Fibroblast of lung (primary cell): ENCODE measurements around the gene ARHGAP42. TPM values are rescaled to one million over a fixed set of nuclear protein-coding genes. Genes with fewer than 3 reads are reported as not detected.

ENCODE experiments used
- DNase-seq, 2 donors: peaks; one replicate each; pipeline versions ENCODE4 v3.0.0 to v3.0.0-alpha.2; 2010; ENCODE audit warnings: low read depth in 2 of 2
- H2AFZ ChIP-seq: 2 replicates; pipeline ENCODE4 v1.5.1; 2012; ENCODE audit warnings: low read length, control low read depth, inconsistent platforms
- H3K27ac ChIP-seq: 2 replicates; pipeline ENCODE4 v1.5.1; 2011; ENCODE audit warnings: low read length, control low read depth; ENCODE audit not compliant: insufficient read depth
- H3K27me3 ChIP-seq: 2 replicates; pipeline ENCODE4 v1.5.1; 2011; ENCODE audit warnings: mild to moderate bottlenecking, low read length; ENCODE audit not compliant: control insufficient read depth, insufficient read depth
- H3K36me3 ChIP-seq: 2 replicates; pipeline ENCODE4 v1.5.1; 2011; ENCODE audit warnings: low read length; ENCODE audit not compliant: control insufficient read depth, insufficient read depth
- H3K4me1 ChIP-seq: 2 replicates; pipeline ENCODE4 v1.5.1; 2011; ENCODE audit warnings: low read length; ENCODE audit not compliant: control insufficient read depth, insufficient read depth; ENCODE audit errors: extremely low read depth
- H3K4me2 ChIP-seq: 2 replicates; pipeline ENCODE4 v1.5.1; 2011; ENCODE audit warnings: low read length, control low read depth; ENCODE audit not compliant: insufficient read depth; ENCODE audit errors: extremely low read depth
- H3K4me3 ChIP-seq, 4 experiments: fragments of 200-600 bp in 1 of 4; sonication (generic) in 1 of 4; replicated peaks in 1 of 4; 2 replicates each; pipeline ENCODE4 v1.5.1; 2011 to 2016; ENCODE audit warnings: low read length in 4 of 4, low read depth in 3 of 4, mild to moderate bottlenecking in 3 of 4, control low read depth in 2 of 4, inconsistent platforms in 1 of 4, mixed read lengths in 1 of 4; ENCODE audit not compliant: insufficient read depth in 1 of 4; ENCODE audit errors: control extremely low read depth in 1 of 4
- H3K79me2 ChIP-seq: 2 replicates; pipeline ENCODE4 v1.5.1; 2012; ENCODE audit warnings: mild to moderate bottlenecking, low read length, inconsistent platforms; ENCODE audit not compliant: control insufficient read depth, insufficient read depth
- H3K9ac ChIP-seq: 2 replicates; pipeline ENCODE4 v1.5.1; 2011; ENCODE audit warnings: mild to moderate bottlenecking, low read length, control low read depth; ENCODE audit not compliant: insufficient read depth
- H3K9me3 ChIP-seq: 2 replicates; pipeline ENCODE4 v1.5.1; 2012; ENCODE audit warnings: low read depth, low read length; ENCODE audit not compliant: control insufficient read depth, insufficient read depth
- H4K20me1 ChIP-seq: 2 replicates; pipeline ENCODE4 v1.5.1; 2011; ENCODE audit warnings: low read length; ENCODE audit not compliant: control insufficient read depth, insufficient read depth; ENCODE audit errors: extremely low read depth
- EZH2 ChIP-seq: IDR thresholded peaks from 2 replicates; pipeline ENCODE4 v1.5.1; 2012; ENCODE audit warnings: low read length, control low read depth, mild to moderate bottlenecking; ENCODE audit errors: missing control alignments
- polyA plus RNA-seq, 2 donors: library from polyadenylated mRNA; depleted of rRNA in 1 of 2; stranded (reverse) in 1 of 2; unstranded in 1 of 2; fragments of >200 nt; gene quantifications; 2 replicates each; pipeline ENCODE4 v1.2.1, GENCODE V29; 2011 to 2012; ENCODE audit warnings: missing spikeins in 1 of 2
- total RNA-seq: library from RNA; depleted of rRNA; stranded (reverse); fragments of >200 nt; gene quantifications from 2 replicates; pipeline ENCODE4 v1.2.1, GENCODE V29; 2014
- TF ChIP-seq, protein P1 (sequence below), 2 donors: IDR thresholded peaks in 1 of 2; conservative IDR thresholded peaks in 1 of 2; 1 replicate in 1 of 2; 2 replicates in 1 of 2; pipeline ENCODE4 v1.5.1; 2011 to 2012; ENCODE audit warnings: low read length in 2 of 2, control low read depth in 1 of 2, inconsistent platforms in 1 of 2, low read depth in 1 of 2, mild to moderate bottlenecking in 1 of 2

Gene ARHGAP42
- total and polyA plus RNA-seq, 2 donors (not counting 1 experiment from before 2014, with no cell fraction given), result 8.0 to 13.4 TPM

DNA sequence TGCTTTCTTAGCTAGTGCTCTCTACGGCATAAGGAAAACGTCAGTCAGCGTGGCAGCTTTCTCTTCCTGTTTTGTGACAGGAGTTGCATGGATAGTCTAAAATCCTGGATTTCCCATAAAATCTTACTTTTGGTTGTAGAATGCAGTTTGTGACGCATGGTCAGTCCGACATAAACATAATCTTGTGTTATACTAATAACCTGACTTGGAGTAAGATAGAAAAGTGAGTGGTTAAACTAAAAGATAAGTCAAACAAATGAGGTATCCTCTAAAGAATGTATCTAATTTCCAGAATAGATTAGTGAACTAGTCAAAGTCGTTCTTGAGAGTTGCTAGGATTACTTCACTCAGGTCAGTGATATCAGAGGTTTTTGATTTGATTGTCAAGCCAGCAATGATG, 285.0 kb downstream of the ARHGAP42 start:
- Histone ChIP-seq H3K4me2 (no peak overlapping the region), H3K4me3 (no peak overlapping the region), H3K79me2 (no peaks in the 10 kb centered on the region), H3K9ac (no peak overlapping the region), H2AFZ (no peak overlapping the region), H4K20me1 (no peaks in the 10 kb centered on the region), H3K27ac (no peak overlapping the region), H3K36me3 (no peaks in the 10 kb centered on the region), H3K27me3 (no peaks in the 10 kb centered on the region), H3K4me1 (no peaks in the 10 kb centered on the region), H3K9me3 (no peaks in the 10 kb centered on the region)
- peak in 1 of 2 donors; percentile 27 for DNase-seq
- TF ChIP-seq, protein P1, sequence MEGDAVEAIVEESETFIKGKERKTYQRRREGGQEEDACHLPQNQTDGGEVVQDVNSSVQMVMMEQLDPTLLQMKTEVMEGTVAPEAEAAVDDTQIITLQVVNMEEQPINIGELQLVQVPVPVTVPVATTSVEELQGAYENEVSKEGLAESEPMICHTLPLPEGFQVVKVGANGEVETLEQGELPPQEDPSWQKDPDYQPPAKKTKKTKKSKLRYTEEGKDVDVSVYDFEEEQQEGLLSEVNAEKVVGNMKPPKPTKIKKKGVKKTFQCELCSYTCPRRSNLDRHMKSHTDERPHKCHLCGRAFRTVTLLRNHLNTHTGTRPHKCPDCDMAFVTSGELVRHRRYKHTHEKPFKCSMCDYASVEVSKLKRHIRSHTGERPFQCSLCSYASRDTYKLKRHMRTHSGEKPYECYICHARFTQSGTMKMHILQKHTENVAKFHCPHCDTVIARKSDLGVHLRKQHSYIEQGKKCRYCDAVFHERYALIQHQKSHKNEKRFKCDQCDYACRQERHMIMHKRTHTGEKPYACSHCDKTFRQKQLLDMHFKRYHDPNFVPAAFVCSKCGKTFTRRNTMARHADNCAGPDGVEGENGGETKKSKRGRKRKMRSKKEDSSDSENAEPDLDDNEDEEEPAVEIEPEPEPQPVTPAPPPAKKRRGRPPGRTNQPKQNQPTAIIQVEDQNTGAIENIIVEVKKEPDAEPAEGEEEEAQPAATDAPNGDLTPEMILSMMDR (conservative IDR thresholded peaks at IDR 0.05 in 1 of 2, IDR thresholded peaks at IDR 0.05 in 1 of 2; ENCODE audit: low read depth in 1 of 2, low read length in 2 of 2), result no peak
- TF ChIP-seq EZH2, result no peak

DNA sequence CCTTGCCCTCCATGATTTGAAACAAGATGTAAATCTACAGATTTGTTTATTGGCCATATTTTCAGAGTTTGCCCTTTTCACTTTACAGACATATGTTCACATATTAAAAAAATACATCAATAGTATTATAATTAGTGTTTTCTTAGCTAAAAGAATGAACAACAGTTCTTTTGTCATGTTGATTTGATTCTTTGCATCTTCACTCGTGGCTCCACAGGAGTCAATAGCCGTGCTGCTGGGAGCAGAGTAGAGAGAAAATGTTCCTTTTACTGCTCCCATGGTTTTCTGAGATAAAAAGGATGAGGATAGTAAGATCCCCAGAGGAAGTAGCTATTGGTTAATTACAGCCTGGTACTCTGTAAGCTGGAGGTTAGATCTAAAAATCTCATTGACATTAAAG, 291.4 kb downstream of the ARHGAP42 start:
- Histone ChIP-seq H4K20me1 (no peaks in the 10 kb centered on the region), H3K36me3 (no peaks in the 10 kb centered on the region), H3K9ac (no peak overlapping the region), H3K9me3 (no peaks in the 10 kb centered on the region), H3K27me3 (no peaks in the 10 kb centered on the region), H3K79me2 (no peaks in the 10 kb centered on the region), H3K4me2 (no peak overlapping the region), H3K4me3 (no peak overlapping the region), H3K4me1 (no peaks in the 10 kb centered on the region), H3K27ac (no peak overlapping the region), H2AFZ (no peak overlapping the region)
- no peak for TF ChIP-seq EZH2
- TF ChIP-seq, protein P1 (conservative IDR thresholded peaks at IDR 0.05 in 1 of 2, IDR thresholded peaks at IDR 0.05 in 1 of 2; ENCODE audit: low read depth in 1 of 2, low read length in 2 of 2), result no peak
- DNase-seq, result no peak

DNA sequence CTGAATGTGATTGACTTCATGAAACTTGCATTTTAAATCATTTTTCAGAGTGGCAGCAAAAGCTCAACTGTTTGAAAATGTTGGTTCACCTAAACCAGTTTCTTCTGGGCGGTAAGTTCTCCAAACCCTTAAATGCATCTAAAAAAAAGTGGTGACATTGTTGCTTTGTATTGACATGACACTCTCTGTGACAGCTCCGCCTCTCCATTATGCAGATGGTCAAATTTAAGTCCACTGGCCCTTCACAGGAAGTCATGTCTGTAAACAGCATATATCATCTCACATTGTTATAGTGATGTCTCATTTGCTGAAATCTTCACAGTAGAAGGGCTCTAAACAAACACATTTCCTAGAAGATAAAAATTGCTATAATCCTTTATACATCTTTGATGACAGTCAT, 291.9 kb downstream of the ARHGAP42 start:
- Histone ChIP-seq H4K20me1 (no peaks in the 10 kb centered on the region), H3K9me3 (no peaks in the 10 kb centered on the region), H3K4me2 (no peak overlapping the region), H2AFZ (no peak overlapping the region), H3K27ac (no peak overlapping the region), H3K4me3 (no peak overlapping the region), H3K4me1 (no peaks in the 10 kb centered on the region), H3K36me3 (no peaks in the 10 kb centered on the region), H3K27me3 (no peaks in the 10 kb centered on the region), H3K9ac (no peak overlapping the region), H3K79me2 (no peaks in the 10 kb centered on the region)
- TF ChIP-seq, protein P1 (conservative IDR thresholded peaks at IDR 0.05 in 1 of 2, IDR thresholded peaks at IDR 0.05 in 1 of 2; ENCODE audit: low read depth in 1 of 2, low read length in 2 of 2), result no peak
- no peak for TF ChIP-seq EZH2
- DNase-seq, result no peak
